HEK293 (cell line): ENCODE results near the gene GALK1.

Source experiments
- EGR2 ChIP-seq: fragments of 450-650 bp; formaldehyde crosslinking; IDR thresholded peaks from 2 replicates; pipeline ENCODE4 v1.5.1; 2016; ENCODE audit warnings: low read depth, missing biosample characterization, missing genetic modification characterization
- GLI4 ChIP-seq: fragments of 450-650 bp; formaldehyde crosslinking; IDR thresholded peaks from 2 replicates; pipeline ENCODE4 v1.5.1; 2016; ENCODE audit warnings: missing biosample characterization, missing genetic modification characterization
- HOXD13 ChIP-seq: sonication (generic); formaldehyde crosslinking; IDR thresholded peaks from 2 replicates; pipeline ENCODE4 v1.8.0; 2022; ENCODE audit warnings: missing genetic modification reagents, borderline replicate concordance
- MEIS1 ChIP-seq: sonication (generic); formaldehyde crosslinking; IDR thresholded peaks from 2 replicates; pipeline ENCODE4 v1.8.1; 2022; ENCODE audit warnings: missing genetic modification reagents, mild to moderate bottlenecking, borderline replicate concordance
- SCRT1 ChIP-seq: fragments of 450-650 bp; formaldehyde crosslinking; IDR thresholded peaks from 2 replicates; pipeline ENCODE4 v1.5.1; 2016; ENCODE audit warnings: missing biosample characterization, missing genetic modification characterization, borderline replicate concordance
- ZBTB17 ChIP-seq: fragments of 450-650 bp; formaldehyde crosslinking; IDR thresholded peaks from 2 replicates; pipeline ENCODE4 v1.5.1; 2016; ENCODE audit warnings: missing biosample characterization, missing genetic modification characterization
- ZBTB20 ChIP-seq: fragments of 450-650 bp; formaldehyde crosslinking; IDR thresholded peaks from 2 replicates; pipeline ENCODE4 v1.5.1; 2016; ENCODE audit warnings: missing biosample characterization, missing genetic modification characterization
- ZBTB21 ChIP-seq: fragments of 450-650 bp; formaldehyde crosslinking; IDR thresholded peaks from 2 replicates; pipeline ENCODE4 v1.5.1; 2017; ENCODE audit warnings: missing biosample characterization, missing genetic modification characterization
- ZEB2 ChIP-seq: fragments of 450-650 bp; formaldehyde crosslinking; IDR thresholded peaks from 2 replicates; pipeline ENCODE4 v1.5.1; 2016; ENCODE audit warnings: missing biosample characterization, missing genetic modification characterization
- ZFHX2 ChIP-seq: fragments of 450-650 bp; formaldehyde crosslinking; conservative IDR thresholded peaks from 2 replicates; pipeline ENCODE4 v1.5.1; 2016; ENCODE audit warnings: missing biosample characterization, missing genetic modification characterization
- ZNF138 ChIP-seq: fragments of 450-650 bp; formaldehyde crosslinking; IDR thresholded peaks from 2 replicates; pipeline ENCODE4 v1.5.1; 2016; ENCODE audit warnings: missing biosample characterization, missing genetic modification characterization, borderline replicate concordance
- ZNF24 ChIP-seq: fragments of 450-650 bp; formaldehyde crosslinking; IDR thresholded peaks from 2 replicates; pipeline ENCODE4 v1.5.1; 2016; ENCODE audit warnings: missing biosample characterization, missing genetic modification characterization
- ZNF311 ChIP-seq: fragments of 450-650 bp; formaldehyde crosslinking; IDR thresholded peaks from 2 replicates; pipeline ENCODE4 v1.5.1; 2017; ENCODE audit warnings: missing biosample characterization, missing genetic modification characterization, borderline replicate concordance
- ZNF391 ChIP-seq: fragments of 450-650 bp; formaldehyde crosslinking; IDR thresholded peaks from 2 replicates; pipeline ENCODE4 v1.5.1; 2016; ENCODE audit warnings: low read depth, missing biosample characterization, missing genetic modification characterization, borderline replicate concordance
- ZNF549 ChIP-seq: fragments of 450-650 bp; IDR thresholded peaks from 2 replicates; pipeline ENCODE4 v1.5.1; 2018; ENCODE audit warnings: missing biosample characterization, missing genetic modification characterization, mild to moderate bottlenecking, inconsistent platforms, moderate library complexity
- ZNF558 ChIP-seq: fragments of 450-650 bp; formaldehyde crosslinking; IDR thresholded peaks from 2 replicates; pipeline ENCODE4 v1.5.1; 2016; ENCODE audit warnings: missing biosample characterization, missing genetic modification characterization
- ZNF561 ChIP-seq: fragments of 450-650 bp; IDR thresholded peaks from 2 replicates; pipeline ENCODE4 v1.5.1; 2018; ENCODE audit warnings: missing biosample characterization, missing genetic modification characterization, borderline replicate concordance
- ZNF660 ChIP-seq: fragments of 450-650 bp; IDR thresholded peaks from 2 replicates; pipeline ENCODE4 v1.5.1; 2018; ENCODE audit warnings: missing biosample characterization, mild to moderate bottlenecking, missing genetic modification characterization
- ZNF670 ChIP-seq: fragments of 450-650 bp; formaldehyde crosslinking; IDR thresholded peaks from 2 replicates; pipeline ENCODE4 v1.5.1; 2016; ENCODE audit warnings: missing biosample characterization, missing genetic modification characterization, low read depth
- ZNF837 ChIP-seq: fragments of 450-650 bp; formaldehyde crosslinking; IDR thresholded peaks from 2 replicates; pipeline ENCODE4 v1.5.1; 2016; ENCODE audit warnings: missing biosample characterization, missing genetic modification characterization
- ZXDB ChIP-seq: fragments of 450-650 bp; formaldehyde crosslinking; IDR thresholded peaks from 2 replicates; pipeline ENCODE4 v1.5.1; 2016; ENCODE audit warnings: missing biosample characterization, missing genetic modification characterization
- TF ChIP-seq, protein P1 (sequence below): fragments of 450-650 bp; formaldehyde crosslinking; IDR thresholded peaks from 2 replicates; pipeline ENCODE4 v1.5.1; 2016; ENCODE audit warnings: missing biosample characterization, missing genetic modification characterization
- TF ChIP-seq, protein P2 (sequence below): fragments of 450-650 bp; formaldehyde crosslinking; conservative IDR thresholded peaks from 2 replicates; pipeline ENCODE4 v1.5.1; 2016; ENCODE audit warnings: low read depth, missing biosample characterization, missing genetic modification characterization
- TF ChIP-seq, protein P3 (sequence below): fragments of 450-650 bp; IDR thresholded peaks from 2 replicates; pipeline ENCODE4 v1.5.1; 2018; ENCODE audit warnings: missing biosample characterization, mild to moderate bottlenecking, missing genetic modification characterization
- TF ChIP-seq, protein P4 (sequence below): fragments of 450-650 bp; formaldehyde crosslinking; IDR thresholded peaks from 2 replicates; pipeline ENCODE4 v1.5.0; 2017; ENCODE audit warnings: missing biosample characterization, missing genetic modification characterization, borderline replicate concordance
- TF ChIP-seq, protein P5 (sequence below): fragments of 450-650 bp; formaldehyde crosslinking; IDR thresholded peaks from 2 replicates; pipeline ENCODE4 v1.5.1; 2017; ENCODE audit warnings: missing biosample characterization, mild to moderate bottlenecking, missing genetic modification characterization, moderate library complexity

Gene GALK1

DNA sequence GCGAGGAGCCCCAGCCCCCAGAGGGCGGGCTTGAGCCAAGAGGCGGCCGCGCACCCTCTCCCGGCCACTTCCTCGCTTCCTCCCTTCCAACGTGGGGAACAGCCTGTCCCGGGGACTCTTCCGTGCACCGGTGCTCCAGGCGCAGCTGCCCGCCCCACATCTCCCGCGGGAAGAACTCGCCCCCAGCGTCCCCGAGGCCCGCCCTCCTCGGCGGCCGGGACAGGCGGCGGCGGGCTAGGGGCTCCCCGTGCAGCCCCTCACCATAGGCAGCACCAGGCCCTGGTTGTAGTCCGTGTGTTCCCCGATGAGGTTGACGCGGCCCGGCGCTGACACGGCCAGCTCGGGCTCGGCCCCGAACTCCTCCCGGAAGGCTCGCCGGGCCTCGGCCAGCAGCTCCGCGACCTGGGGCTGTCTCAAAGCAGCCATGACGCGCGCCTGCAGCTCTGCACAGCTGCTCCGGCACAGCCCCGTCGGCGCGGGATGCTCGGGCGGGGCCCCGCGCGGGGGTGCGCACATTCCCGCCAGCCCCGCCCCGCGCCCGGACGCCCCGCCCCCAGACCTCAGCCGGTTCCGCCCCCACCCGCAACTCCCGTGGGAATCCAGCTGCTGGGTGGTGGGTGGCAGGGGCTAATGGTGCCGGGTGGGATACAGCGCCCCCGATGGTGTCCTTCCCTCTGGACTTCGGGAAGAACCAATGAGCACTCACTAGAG is at the start of gene GALK1 (continued):
- TF ChIP-seq, protein P1, sequence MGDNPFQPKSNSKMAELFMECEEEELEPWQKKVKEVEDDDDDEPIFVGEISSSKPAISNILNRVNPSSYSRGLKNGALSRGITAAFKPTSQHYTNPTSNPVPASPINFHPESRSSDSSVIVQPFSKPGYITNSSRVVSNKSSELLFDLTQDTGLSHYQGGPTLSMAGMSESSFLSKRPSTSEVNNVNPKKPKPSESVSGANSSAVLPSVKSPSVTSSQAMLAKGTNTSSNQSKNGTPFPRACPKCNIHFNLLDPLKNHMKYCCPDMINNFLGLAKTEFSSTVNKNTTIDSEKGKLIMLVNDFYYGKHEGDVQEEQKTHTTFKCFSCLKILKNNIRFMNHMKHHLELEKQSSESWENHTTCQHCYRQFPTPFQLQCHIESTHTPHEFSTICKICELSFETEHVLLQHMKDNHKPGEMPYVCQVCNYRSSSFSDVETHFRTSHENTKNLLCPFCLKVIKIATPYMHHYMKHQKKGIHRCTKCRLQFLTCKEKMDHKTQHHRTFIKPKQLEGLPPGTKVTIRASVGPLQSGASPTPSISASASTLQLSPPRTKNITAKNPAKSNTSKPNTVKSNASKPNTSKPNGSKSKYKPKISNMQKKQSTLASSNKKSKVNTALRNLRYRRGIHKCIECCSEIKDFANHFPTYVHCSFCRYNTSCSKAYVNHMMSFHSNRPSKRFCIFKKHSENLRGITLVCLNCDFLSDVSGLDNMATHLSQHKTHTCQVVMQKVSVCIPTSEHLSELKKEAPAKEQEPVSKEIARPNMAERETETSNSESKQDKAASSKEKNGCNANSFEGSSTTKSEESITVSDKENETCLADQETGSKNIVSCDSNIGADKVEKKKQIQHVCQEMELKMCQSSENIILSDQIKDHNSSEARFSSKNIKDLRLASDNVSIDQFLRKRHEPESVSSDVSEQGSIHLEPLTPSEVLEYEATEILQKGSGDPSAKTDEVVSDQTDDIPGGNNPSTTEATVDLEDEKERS (tag by site-specific recombination), result no peak
- TF ChIP-seq ZNF670 (no peak), ZNF549 (tag by site-specific recombination) (no peak), ZNF837 (tag by site-specific recombination) (no peak), ZNF391 (tag by site-specific recombination) (peak; percentile 81; the same call in 1 of the 2 replicates), GLI4 (tag by site-specific recombination) (no peak), ZFHX2 (no peak; the same call in none of the 2 replicates), ZBTB17 (tag by site-specific recombination) (peak; percentile 96), HOXD13 (CRISPR knock-in tag) (no peak), ZNF311 (tag by site-specific recombination) (no peak), ZNF24 (tag by site-specific recombination) (no peak), ZNF561 (tag by site-specific recombination) (peak; percentile 65; the same call in 1 of the 2 replicates), EGR2 (peak; percentile 83; the same call in 1 of the 2 replicates), ZEB2 (tag by site-specific recombination) (peak; percentile 63; the same call in 1 of the 2 replicates), SCRT1 (no peak), ZNF138 (tag by site-specific recombination) (no peak), MEIS1 (no peak), ZBTB21 (tag by site-specific recombination) (no peak), ZXDB (no peak), ZNF660 (tag by site-specific recombination) (no peak; the same call in 1 of the 2 replicates), ZBTB20 (tag by site-specific recombination) (peak; percentile 80), ZNF558 (tag by site-specific recombination) (no peak)
- TF ChIP-seq, protein P2, sequence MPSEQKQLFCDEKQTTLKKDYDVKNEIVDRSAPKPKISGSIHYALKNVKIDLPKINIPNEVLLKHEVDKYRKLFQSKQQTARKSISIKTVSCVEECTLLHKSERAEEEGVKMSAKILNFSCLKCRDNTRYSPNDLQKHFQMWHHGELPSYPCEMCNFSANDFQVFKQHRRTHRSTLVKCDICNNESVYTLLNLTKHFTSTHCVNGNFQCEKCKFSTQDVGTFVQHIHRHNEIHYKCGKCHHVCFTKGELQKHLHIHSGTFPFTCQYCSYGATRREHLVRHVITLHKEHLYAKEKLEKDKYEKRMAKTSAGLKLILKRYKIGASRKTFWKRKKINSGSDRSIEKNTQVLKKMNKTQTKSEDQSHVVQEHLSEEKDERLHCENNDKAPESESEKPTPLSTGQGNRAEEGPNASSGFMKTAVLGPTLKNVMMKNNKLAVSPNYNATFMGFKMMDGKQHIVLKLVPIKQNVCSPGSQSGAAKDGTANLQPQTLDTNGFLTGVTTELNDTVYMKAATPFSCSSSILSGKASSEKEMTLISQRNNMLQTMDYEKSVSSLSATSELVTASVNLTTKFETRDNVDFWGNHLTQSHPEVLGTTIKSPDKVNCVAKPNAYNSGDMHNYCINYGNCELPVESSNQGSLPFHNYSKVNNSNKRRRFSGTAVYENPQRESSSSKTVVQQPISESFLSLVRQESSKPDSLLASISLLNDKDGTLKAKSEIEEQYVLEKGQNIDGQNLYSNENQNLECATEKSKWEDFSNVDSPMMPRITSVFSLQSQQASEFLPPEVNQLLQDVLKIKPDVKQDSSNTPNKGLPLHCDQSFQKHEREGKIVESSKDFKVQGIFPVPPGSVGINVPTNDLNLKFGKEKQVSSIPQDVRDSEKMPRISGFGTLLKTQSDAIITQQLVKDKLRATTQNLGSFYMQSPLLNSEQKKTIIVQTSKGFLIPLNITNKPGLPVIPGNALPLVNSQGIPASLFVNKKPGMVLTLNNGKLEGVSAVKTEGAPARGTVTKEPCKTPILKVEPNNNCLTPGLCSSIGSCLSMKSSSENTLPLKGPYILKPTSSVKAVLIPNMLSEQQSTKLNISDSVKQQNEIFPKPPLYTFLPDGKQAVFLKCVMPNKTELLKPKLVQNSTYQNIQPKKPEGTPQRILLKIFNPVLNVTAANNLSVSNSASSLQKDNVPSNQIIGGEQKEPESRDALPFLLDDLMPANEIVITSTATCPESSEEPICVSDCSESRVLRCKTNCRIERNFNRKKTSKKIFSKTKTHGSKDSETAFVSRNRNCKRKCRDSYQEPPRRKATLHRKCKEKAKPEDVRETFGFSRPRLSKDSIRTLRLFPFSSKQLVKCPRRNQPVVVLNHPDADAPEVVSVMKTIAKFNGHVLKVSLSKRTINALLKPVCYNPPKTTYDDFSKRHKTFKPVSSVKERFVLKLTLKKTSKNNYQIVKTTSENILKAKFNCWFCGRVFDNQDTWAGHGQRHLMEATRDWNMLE (tag by site-specific recombination), result no peak
- TF ChIP-seq, protein P3, sequence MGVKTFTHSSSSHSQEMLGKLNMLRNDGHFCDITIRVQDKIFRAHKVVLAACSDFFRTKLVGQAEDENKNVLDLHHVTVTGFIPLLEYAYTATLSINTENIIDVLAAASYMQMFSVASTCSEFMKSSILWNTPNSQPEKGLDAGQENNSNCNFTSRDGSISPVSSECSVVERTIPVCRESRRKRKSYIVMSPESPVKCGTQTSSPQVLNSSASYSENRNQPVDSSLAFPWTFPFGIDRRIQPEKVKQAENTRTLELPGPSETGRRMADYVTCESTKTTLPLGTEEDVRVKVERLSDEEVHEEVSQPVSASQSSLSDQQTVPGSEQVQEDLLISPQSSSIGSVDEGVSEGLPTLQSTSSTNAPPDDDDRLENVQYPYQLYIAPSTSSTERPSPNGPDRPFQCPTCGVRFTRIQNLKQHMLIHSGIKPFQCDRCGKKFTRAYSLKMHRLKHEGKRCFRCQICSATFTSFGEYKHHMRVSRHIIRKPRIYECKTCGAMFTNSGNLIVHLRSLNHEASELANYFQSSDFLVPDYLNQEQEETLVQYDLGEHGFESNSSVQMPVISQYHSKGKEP (tag by site-specific recombination), result 0 out of 2 replicates have a peak, but pooled peaks have one; percentile 10
- TF ChIP-seq, protein P4, sequence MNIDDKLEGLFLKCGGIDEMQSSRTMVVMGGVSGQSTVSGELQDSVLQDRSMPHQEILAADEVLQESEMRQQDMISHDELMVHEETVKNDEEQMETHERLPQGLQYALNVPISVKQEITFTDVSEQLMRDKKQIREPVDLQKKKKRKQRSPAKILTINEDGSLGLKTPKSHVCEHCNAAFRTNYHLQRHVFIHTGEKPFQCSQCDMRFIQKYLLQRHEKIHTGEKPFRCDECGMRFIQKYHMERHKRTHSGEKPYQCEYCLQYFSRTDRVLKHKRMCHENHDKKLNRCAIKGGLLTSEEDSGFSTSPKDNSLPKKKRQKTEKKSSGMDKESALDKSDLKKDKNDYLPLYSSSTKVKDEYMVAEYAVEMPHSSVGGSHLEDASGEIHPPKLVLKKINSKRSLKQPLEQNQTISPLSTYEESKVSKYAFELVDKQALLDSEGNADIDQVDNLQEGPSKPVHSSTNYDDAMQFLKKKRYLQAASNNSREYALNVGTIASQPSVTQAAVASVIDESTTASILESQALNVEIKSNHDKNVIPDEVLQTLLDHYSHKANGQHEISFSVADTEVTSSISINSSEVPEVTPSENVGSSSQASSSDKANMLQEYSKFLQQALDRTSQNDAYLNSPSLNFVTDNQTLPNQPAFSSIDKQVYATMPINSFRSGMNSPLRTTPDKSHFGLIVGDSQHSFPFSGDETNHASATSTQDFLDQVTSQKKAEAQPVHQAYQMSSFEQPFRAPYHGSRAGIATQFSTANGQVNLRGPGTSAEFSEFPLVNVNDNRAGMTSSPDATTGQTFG, result no peak
- TF ChIP-seq, protein P5, sequence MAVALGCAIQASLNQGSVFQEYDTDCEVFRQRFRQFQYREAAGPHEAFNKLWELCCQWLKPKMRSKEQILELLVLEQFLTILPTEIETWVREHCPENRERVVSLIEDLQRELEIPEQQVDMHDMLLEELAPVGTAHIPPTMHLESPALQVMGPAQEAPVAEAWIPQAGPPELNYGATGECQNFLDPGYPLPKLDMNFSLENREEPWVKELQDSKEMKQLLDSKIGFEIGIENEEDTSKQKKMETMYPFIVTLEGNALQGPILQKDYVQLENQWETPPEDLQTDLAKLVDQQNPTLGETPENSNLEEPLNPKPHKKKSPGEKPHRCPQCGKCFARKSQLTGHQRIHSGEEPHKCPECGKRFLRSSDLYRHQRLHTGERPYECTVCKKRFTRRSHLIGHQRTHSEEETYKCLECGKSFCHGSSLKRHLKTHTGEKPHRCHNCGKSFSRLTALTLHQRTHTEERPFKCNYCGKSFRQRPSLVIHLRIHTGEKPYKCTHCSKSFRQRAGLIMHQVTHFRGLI (tag by site-specific recombination), result 0 out of 2 replicates have a peak, but pooled peaks have one; percentile 14
